ENCODE data around the gene SLC6A3. TPM values are rescaled to one million over a fixed set of nuclear protein-coding genes. Genes with fewer than 3 reads are reported as not detected.

Gene SLC6A3
- total RNA-seq, 1 experiment from 2014 or later: not detected

GRCh38 chr5:1391691-1392090 lies 53.5 kb downstream of the SLC6A3 start:
- intact Hi-C loops (cut with micrococcal nuclease; ENCODE audit: unreplicated experiment): no loop called here
- peaks cover 87% of the 10 kb centered on the region for H3K27me3 ChIP-seq (replicated peaks; ENCODE audit: insufficient read depth, low read depth, low read length, poor library complexity)
- no peak for TF ChIP-seq EZH2 (IDR thresholded peaks at IDR 0.05; ENCODE audit: borderline replicate concordance, low read depth, low read length, poor library complexity, severe bottlenecking)
- TF ChIP-seq CTCF (conservative IDR thresholded peaks at IDR 0.05; ENCODE audit: low read depth, low read length): no peak
- H3K4me1 ChIP-seq (ENCODE audit: insufficient read depth, low read length, poor library complexity, severe bottlenecking): no peaks in the 10 kb centered on the region
- no peak for DNase-seq (ENCODE audit: low spot score)
- no peaks in the 10 kb centered on the region for H3K9me3 ChIP-seq (ENCODE audit: low read depth, low read length, poor library complexity, severe bottlenecking)
- CTCF ChIA-PET: no interaction called here
- H3K36me3 ChIP-seq (ENCODE audit: insufficient read depth, low read length, poor library complexity, severe bottlenecking): no peaks in the 10 kb centered on the region
- POLR2A ChIA-PET (ENCODE audit: low non-redundant PET): no interaction called here
- no peak overlapping the region for H3K4me3 ChIP-seq (ENCODE audit: low read depth, low read length, poor library complexity, severe bottlenecking)
- no TSS peak for BruUV-seq (replicated peaks)
- H3K27ac ChIP-seq (ENCODE audit: low read depth, low read length, poor library complexity, severe bottlenecking): no peak overlapping the region

GRCh38 chr5:1390861-1391600 lies 54.2 kb downstream of the SLC6A3 start:
- DNase-seq (ENCODE audit: low spot score): no peak
- Histone ChIP-seq H3K27ac (ENCODE audit: low read depth, low read length, poor library complexity, severe bottlenecking) (no peak overlapping the region), H3K9me3 (ENCODE audit: low read depth, low read length, poor library complexity, severe bottlenecking) (no peaks in the 10 kb centered on the region), H3K4me3 (ENCODE audit: low read depth, low read length, poor library complexity, severe bottlenecking) (no peak overlapping the region), H3K4me1 (ENCODE audit: insufficient read depth, low read length, poor library complexity, severe bottlenecking) (no peaks in the 10 kb centered on the region), H3K27me3 (replicated peaks; ENCODE audit: insufficient read depth, low read depth, low read length, poor library complexity) (peaks cover 87% of the 10 kb centered on the region), H3K36me3 (ENCODE audit: insufficient read depth, low read length, poor library complexity, severe bottlenecking) (no peaks in the 10 kb centered on the region)
- intact Hi-C loops (cut with micrococcal nuclease; ENCODE audit: unreplicated experiment): no loop called here
- CTCF ChIA-PET: no interaction called here
- no peak for TF ChIP-seq EZH2 (IDR thresholded peaks at IDR 0.05; ENCODE audit: borderline replicate concordance, low read depth, low read length, poor library complexity, severe bottlenecking)
- TF ChIP-seq CTCF (conservative IDR thresholded peaks at IDR 0.05; ENCODE audit: low read depth, low read length): no peak
- BruUV-seq (replicated peaks): no TSS peak
- POLR2A ChIA-PET (ENCODE audit: low non-redundant PET): no interaction called here

- Histone ChIP-seq H3K4me1 (ENCODE audit: insufficient read depth, low read length, poor library complexity, severe bottlenecking) (no peaks in the 10 kb centered on the region), H3K27ac (ENCODE audit: low read depth, low read length, poor library complexity, severe bottlenecking) (no peak overlapping the region), H3K9me3 (ENCODE audit: low read depth, low read length, poor library complexity, severe bottlenecking) (no peaks in the 10 kb centered on the region), H3K4me3 (ENCODE audit: low read depth, low read length, poor library complexity, severe bottlenecking) (no peak overlapping the region), H3K36me3 (ENCODE audit: insufficient read depth, low read length, poor library complexity, severe bottlenecking) (no peaks in the 10 kb centered on the region), H3K27me3 (replicated peaks; ENCODE audit: insufficient read depth, low read depth, low read length, poor library complexity) (peaks cover 83% of the 10 kb centered on the region)
- no TSS peak for BruUV-seq (replicated peaks)
- CTCF ChIA-PET: no interaction called here
- intact Hi-C loops (cut with micrococcal nuclease; ENCODE audit: unreplicated experiment): no loop called here
- DNase-seq (ENCODE audit: low spot score): no peak
- TF ChIP-seq EZH2 (IDR thresholded peaks at IDR 0.05; ENCODE audit: borderline replicate concordance, low read depth, low read length, poor library complexity, severe bottlenecking) (no peak), CTCF (conservative IDR thresholded peaks at IDR 0.05; ENCODE audit: low read depth, low read length) (no peak)
- POLR2A ChIA-PET (ENCODE audit: low non-redundant PET): no interaction called here
Measured at GRCh38 chr5:1390333-1390732, 54.9 kb downstream of the SLC6A3 start.
